Activated B cell treated with CpG ODN at 0.5 μM for 24 hours (primary cell): ENCODE measurements around the gene CENPE. TPM values are rescaled to one million over a fixed set of nuclear protein-coding genes. Genes with fewer than 3 reads are reported as not detected.

Source experiments
- ATAC-seq: fragments of 200-7000 bp; cut with Tn5 transposase; one replicate; pipeline ENCODE4 v1.10.0; 2021; ENCODE audit warnings: low read depth, mild to moderate bottlenecking, moderate library complexity
- CTCF ChIA-PET: fragments of 350-600 bp; sonication (Branson Sonifier 250); formaldehyde crosslinking; loops from one replicate; lab custom pipeline; 2021; ENCODE audit warnings: antibody characterized with exemption; lab: Charles Lee
- POLR2A ChIA-PET: fragments of 350-600 bp; sonication (Branson Sonifier 250); formaldehyde crosslinking; loops from one replicate; lab custom pipeline; 2021; ENCODE audit warnings: antibody characterized with exemption; lab: Charles Lee
- DNase-seq: peaks from one replicate; pipeline ENCODE4 v3.0.0; 2022
- H3K27ac Mint-ChIP-seq: one replicate; pipeline ENCODE4 v1.8.0; 2020; ENCODE audit warnings: mixed read lengths
- H3K27me3 Mint-ChIP-seq: one replicate; pipeline ENCODE4 v1.8.0; 2021; ENCODE audit warnings: mixed read lengths
- H3K36me3 Mint-ChIP-seq: one replicate; pipeline ENCODE4 v1.8.0; 2021; ENCODE audit warnings: low read depth, mixed read lengths
- H3K4me1 Mint-ChIP-seq: one replicate; pipeline ENCODE4 v1.8.0; 2021; ENCODE audit warnings: mixed read lengths
- H3K4me3 Mint-ChIP-seq: one replicate; pipeline ENCODE4 v1.8.0; 2020; ENCODE audit warnings: mild to moderate bottlenecking, mixed read lengths
- H3K9me3 Mint-ChIP-seq: one replicate; pipeline ENCODE4 v1.8.0; 2020; ENCODE audit warnings: mixed read lengths
- intact Hi-C: fragments of 100-400 bp; cut with micrococcal nuclease; formaldehyde crosslinking; loops from one replicate; pipeline ENCODE4 v1.15.1; 2024
- total RNA-seq: library from RNA; stranded (reverse); gene quantifications from 2 replicates; pipeline ENCODE4 v1.2.3, GENCODE V29; 2022
- TF ChIP-seq, protein P1 (sequence below): fragments of 200-600 bp; IDR thresholded peaks from one replicate; pipeline ENCODE4 v1.8.0; 2022; ENCODE audit warnings: antibody characterized with exemption, mild to moderate bottlenecking

CENPE gene
- total RNA-seq, 1 donor from 2014 or later, result 2.5 TPM

DNA sequence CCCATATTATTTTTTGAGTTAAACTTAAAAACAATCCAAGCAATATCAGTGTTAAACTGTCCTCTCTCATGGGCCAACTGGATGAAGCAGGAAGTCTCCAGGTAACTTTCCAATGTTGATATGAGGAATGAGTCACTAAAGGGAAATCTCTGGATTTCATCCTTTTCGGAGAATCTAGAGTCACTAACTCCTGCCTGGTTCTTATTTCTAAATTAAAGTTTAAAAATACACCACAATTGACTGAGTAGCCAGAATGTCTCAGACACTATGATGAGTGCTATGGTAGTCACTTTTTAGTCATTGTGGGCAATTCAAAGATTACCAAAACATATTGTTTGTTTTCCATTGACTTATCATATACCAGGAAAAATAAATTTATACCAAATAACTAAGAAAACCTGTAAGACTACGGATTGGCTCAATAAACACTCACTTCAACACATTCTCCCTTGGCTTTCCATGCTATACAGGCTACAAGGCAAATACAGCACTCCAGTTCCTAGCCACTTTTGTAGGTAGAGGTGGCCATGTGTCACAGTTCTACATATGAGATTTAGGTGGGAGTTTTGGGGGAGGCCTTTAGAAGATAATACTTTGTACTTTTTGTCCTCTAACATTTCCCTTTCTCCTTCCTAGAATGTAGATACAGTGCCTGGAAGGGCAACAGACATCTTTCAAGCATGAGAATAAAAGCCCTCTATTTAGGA lies 130.1 kb downstream of the CENPE start:
- intact Hi-C loops, result no loop called here
- ChIA-PET POLR2A (no interaction called here), CTCF (no interaction called here)
- peaks cover 33% of the 10 kb centered on the region for H3K36me3 Mint-ChIP-seq
- no peaks in the 10 kb centered on the region for H3K27me3 Mint-ChIP-seq
- no peak for DNase-seq
- TF ChIP-seq, protein P1, sequence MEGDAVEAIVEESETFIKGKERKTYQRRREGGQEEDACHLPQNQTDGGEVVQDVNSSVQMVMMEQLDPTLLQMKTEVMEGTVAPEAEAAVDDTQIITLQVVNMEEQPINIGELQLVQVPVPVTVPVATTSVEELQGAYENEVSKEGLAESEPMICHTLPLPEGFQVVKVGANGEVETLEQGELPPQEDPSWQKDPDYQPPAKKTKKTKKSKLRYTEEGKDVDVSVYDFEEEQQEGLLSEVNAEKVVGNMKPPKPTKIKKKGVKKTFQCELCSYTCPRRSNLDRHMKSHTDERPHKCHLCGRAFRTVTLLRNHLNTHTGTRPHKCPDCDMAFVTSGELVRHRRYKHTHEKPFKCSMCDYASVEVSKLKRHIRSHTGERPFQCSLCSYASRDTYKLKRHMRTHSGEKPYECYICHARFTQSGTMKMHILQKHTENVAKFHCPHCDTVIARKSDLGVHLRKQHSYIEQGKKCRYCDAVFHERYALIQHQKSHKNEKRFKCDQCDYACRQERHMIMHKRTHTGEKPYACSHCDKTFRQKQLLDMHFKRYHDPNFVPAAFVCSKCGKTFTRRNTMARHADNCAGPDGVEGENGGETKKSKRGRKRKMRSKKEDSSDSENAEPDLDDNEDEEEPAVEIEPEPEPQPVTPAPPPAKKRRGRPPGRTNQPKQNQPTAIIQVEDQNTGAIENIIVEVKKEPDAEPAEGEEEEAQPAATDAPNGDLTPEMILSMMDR, result no peak
- ATAC-seq, result no peak
- H3K27ac Mint-ChIP-seq, result no peak overlapping the region
- H3K4me3 Mint-ChIP-seq, result no peak overlapping the region
- no peaks in the 10 kb centered on the region for H3K9me3 Mint-ChIP-seq
- H3K4me1 Mint-ChIP-seq, result peaks cover 6% of the 10 kb centered on the region

GRCh38 chr4:103060453-103061148 lies 137.5 kb downstream of the CENPE start:
- Mint-ChIP-seq H3K36me3 (peaks cover 24% of the 10 kb centered on the region), H3K9me3 (no peaks in the 10 kb centered on the region), H3K4me3 (no peak overlapping the region), H3K4me1 (no peaks in the 10 kb centered on the region), H3K27ac (no peak overlapping the region), H3K27me3 (no peaks in the 10 kb centered on the region)
- ChIA-PET POLR2A (no interaction called here), CTCF (no interaction called here)
- ATAC-seq, result no peak
- intact Hi-C loops, result no loop called here
- no peak for DNase-seq
- TF ChIP-seq, protein P1, result no peak

Other genes with a start within 250 kb of the CENPE start
- gene SLC9B1, start 178.6 kb downstream of the CENPE start, total RNA-seq, result 1.2 and 2.5 TPM in 2 replicates
- 31.3 and 33.4 TPM in 2 replicates for gene SLC9B2, start 121.6 kb downstream of the CENPE start, total RNA-seq
- gene BDH2, start 98.5 kb downstream of the CENPE start, total RNA-seq, result 5.1 and 6.5 TPM in 2 replicates